K562 (cell line): ENCODE results near the gene PRF1. TPM values are rescaled to one million over a fixed set of nuclear protein-coding genes. Genes with fewer than 3 reads are reported as not detected.

Experiments used
- CXXC5 ChIP-seq: fragments of 250-450 bp; sonication (Bioruptor Pico); IDR thresholded peaks from 2 replicates; pipeline ENCODE4 v1.8.0; 2022; ENCODE audit warnings: inconsistent platforms, mild to moderate bottlenecking, moderate library complexity
- EGR1 ChIP-seq: fragments of 450-650 bp; conservative IDR thresholded peaks from 2 replicates; pipeline ENCODE4 v1.6.1; 2017; ENCODE audit warnings: mild to moderate bottlenecking
- FOS ChIP-seq: IDR thresholded peaks from 3 replicates; pipeline ENCODE4 v1.6.1; 2011; ENCODE audit not compliant: insufficient read length; ENCODE audit errors: extremely low read depth
- GATAD2A ChIP-seq: fragments of 450-650 bp; IDR thresholded peaks from 2 replicates; pipeline ENCODE4 v1.6.1; 2017
- HDAC2 ChIP-seq: fragments of 450-650 bp; IDR thresholded peaks from 2 replicates; pipeline ENCODE4 v1.6.1; 2016; ENCODE audit warnings: mild to moderate bottlenecking
- HDAC3 ChIP-seq: fragments of 450-650 bp; IDR thresholded peaks from 2 replicates; pipeline ENCODE4 v1.6.1; 2018; ENCODE audit warnings: borderline replicate concordance, mild to moderate bottlenecking, moderate library complexity; ENCODE audit not compliant: partially characterized antibody
- HDAC8 ChIP-seq: fragments of 450-650 bp; IDR thresholded peaks from 2 replicates; pipeline ENCODE4 v1.6.1; 2016; ENCODE audit warnings: mild to moderate bottlenecking, missing genetic modification characterization, moderate library complexity, missing compliant biosample characterization
- HEY1 ChIP-seq: fragments of 250-450 bp; sonication (Bioruptor Pico); IDR thresholded peaks from 2 replicates; pipeline ENCODE4 v1.5.0; 2020; ENCODE audit warnings: mild to moderate bottlenecking, moderate library complexity, borderline replicate concordance
- JUND ChIP-seq, 2 experiments: IDR thresholded peaks; 2 replicates in 1 of 2; 3 replicates in 1 of 2; pipeline ENCODE4 v1.6.1; 2011; ENCODE audit warnings: borderline replicate concordance in 2 of 2, low read depth in 2 of 2, low read length in 2 of 2, improper control_type of control experiment in 1 of 2, missing biosample characterization in 1 of 2, missing genetic modification characterization in 1 of 2, missing genetic modification reagents in 1 of 2
- NRF1 ChIP-seq, 2 experiments: fragments of 450-650 bp; IDR thresholded peaks in 1 of 2; conservative IDR thresholded peaks in 1 of 2; 2 replicates each; pipeline ENCODE4 v1.6.1; 2014; ENCODE audit warnings: mild to moderate bottlenecking in 2 of 2
- POLR2A ChIP-seq: fragments of 450-650 bp; conservative IDR thresholded peaks from 2 replicates; pipeline ENCODE4 v1.6.1; 2016
- RAD21 ChIP-seq, 2 experiments: fragments of 250-450 bp in 1 of 2; fragments of 450-650 bp in 1 of 2; sonication (Bioruptor Pico) in 1 of 2; formaldehyde crosslinking in 1 of 2; IDR thresholded peaks in 1 of 2; conservative IDR thresholded peaks in 1 of 2; 2 replicates each; pipeline versions ENCODE4 v1.4.0 to v1.8.0; 2020 to 2022; ENCODE audit warnings: mild to moderate bottlenecking in 2 of 2, moderate library complexity in 1 of 2
- ZBTB7A ChIP-seq: IDR thresholded peaks from 2 replicates; pipeline ENCODE4 v1.6.1; 2011; ENCODE audit warnings: low read depth, mild to moderate bottlenecking, low read length, moderate library complexity, borderline replicate concordance; ENCODE audit not compliant: control insufficient read depth
- polyA plus RNA-seq, 8 experiments: library from polyadenylated mRNA; depleted of rRNA in 4 of 8; stranded (reverse) in 5 of 8; unstranded in 3 of 8; fragments of >200 nt; fragmentation: Nextera tagmentation in 2 of 8; fragmentation: Illumina TruSeq in 1 of 8; extraction: Ambion mirVana in 2 of 8; extraction: Trizol in 1 of 8; gene quantifications; 2 replicates each; pipeline versions ENCODE4 v1.2.1 to v1.2.3, GENCODE V29; 2011 to 2014; ENCODE audit warnings: inconsistent platforms in 1 of 8, missing spikeins in 1 of 8
- total RNA-seq, 7 experiments: library from RNA; depleted of rRNA in 6 of 7; stranded (reverse); fragments of >200 nt in 6 of 7; fragmentation: Illumina TruSeq in 2 of 7; extraction: Trizol in 2 of 7; gene quantifications; 2 replicates each; pipeline versions ENCODE4 v1.2.1 to v1.2.3, GENCODE V29; 2011 to 2021; ENCODE audit warnings: low replicate concordance in 1 of 7
- TF ChIP-seq, protein P1 (sequence below), 2 experiments: fragments of 450-650 bp; IDR thresholded peaks; 2 replicates each; pipeline ENCODE4 v1.6.1; 2018; ENCODE audit warnings: mild to moderate bottlenecking in 2 of 2, low read depth in 1 of 2; ENCODE audit not compliant: partially characterized antibody in 2 of 2
- TF ChIP-seq, protein P2 (sequence below), 2 experiments: fragments of 450-650 bp; formaldehyde crosslinking in 1 of 2; IDR thresholded peaks; 2 replicates each; pipeline versions ENCODE4 v1.4.0 to v1.6.1; 2014 to 2020; ENCODE audit warnings: mild to moderate bottlenecking in 2 of 2, borderline replicate concordance in 1 of 2, low read depth in 1 of 2

Gene PRF1
- total and polyA plus RNA-seq, 9 of the 15 experiments (the other 6 are each of a cell fraction or from before 2014, with no cell fraction given), result 3.8 to 8.6 (median 6.3) TPM

DNA sequence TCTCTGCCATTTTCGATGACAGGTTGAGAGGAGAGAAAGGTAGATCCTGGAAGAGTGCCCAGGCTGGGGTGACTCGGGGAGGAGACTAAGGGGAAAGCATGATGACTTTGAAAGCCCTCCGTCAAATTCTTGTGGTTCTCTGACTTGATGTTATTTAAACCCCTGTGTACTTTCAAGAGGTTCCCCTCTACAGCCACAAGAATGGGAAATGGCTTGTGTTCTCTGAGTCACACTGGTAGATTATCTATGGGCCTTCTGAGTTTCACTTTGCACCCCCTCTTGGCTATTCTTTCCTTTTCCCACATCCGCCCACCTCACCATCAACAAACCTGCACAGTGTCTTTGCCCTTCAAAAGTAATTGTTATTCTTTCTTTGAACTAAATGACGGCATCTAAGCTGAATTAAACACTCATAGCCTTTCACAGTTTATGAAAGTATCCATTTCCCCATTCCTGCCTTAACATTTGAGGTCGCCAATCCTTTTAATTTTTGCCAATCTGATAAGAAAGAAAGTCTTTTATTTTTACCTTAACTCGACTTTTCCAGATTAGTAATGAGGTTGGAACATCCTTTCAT is 24.1 kb downstream of the PRF1 start (continued):
- TF ChIP-seq, protein P1, sequence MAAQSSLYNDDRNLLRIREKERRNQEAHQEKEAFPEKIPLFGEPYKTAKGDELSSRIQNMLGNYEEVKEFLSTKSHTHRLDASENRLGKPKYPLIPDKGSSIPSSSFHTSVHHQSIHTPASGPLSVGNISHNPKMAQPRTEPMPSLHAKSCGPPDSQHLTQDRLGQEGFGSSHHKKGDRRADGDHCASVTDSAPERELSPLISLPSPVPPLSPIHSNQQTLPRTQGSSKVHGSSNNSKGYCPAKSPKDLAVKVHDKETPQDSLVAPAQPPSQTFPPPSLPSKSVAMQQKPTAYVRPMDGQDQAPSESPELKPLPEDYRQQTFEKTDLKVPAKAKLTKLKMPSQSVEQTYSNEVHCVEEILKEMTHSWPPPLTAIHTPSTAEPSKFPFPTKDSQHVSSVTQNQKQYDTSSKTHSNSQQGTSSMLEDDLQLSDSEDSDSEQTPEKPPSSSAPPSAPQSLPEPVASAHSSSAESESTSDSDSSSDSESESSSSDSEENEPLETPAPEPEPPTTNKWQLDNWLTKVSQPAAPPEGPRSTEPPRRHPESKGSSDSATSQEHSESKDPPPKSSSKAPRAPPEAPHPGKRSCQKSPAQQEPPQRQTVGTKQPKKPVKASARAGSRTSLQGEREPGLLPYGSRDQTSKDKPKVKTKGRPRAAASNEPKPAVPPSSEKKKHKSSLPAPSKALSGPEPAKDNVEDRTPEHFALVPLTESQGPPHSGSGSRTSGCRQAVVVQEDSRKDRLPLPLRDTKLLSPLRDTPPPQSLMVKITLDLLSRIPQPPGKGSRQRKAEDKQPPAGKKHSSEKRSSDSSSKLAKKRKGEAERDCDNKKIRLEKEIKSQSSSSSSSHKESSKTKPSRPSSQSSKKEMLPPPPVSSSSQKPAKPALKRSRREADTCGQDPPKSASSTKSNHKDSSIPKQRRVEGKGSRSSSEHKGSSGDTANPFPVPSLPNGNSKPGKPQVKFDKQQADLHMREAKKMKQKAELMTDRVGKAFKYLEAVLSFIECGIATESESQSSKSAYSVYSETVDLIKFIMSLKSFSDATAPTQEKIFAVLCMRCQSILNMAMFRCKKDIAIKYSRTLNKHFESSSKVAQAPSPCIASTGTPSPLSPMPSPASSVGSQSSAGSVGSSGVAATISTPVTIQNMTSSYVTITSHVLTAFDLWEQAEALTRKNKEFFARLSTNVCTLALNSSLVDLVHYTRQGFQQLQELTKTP (IDR thresholded peaks at IDR 0.05; ENCODE audit: low read depth in 1 of 2, partially characterized antibody in 2 of 2), result peak; percentile 20 to 37
- TF ChIP-seq JUND (IDR thresholded peaks at IDR 0.05; ENCODE audit: borderline replicate concordance, low read depth, low read length), result peak; percentile 86
- TF ChIP-seq JUND (tag; IDR thresholded peaks at IDR 0.05; ENCODE audit: borderline replicate concordance, low read depth, low read length), result peak; percentile 86; the same call in 2 of the 3 replicates
- TF ChIP-seq FOS, result peak; percentile 13
- peak; percentile 83 for TF ChIP-seq EGR1
- 0 out of 2 replicates have a peak, but pooled peaks have one; percentile 10 for TF ChIP-seq CXXC5
- TF ChIP-seq NRF1 (conservative IDR thresholded peaks at IDR 0.05 in 1 of 2, IDR thresholded peaks at IDR 0.05 in 1 of 2), result peak in 1 of 2 experiments; percentile 15; a peak in 1 of 4 replicates
- peak; percentile 25 for TF ChIP-seq HDAC3
- no peak for TF ChIP-seq HEY1 (CRISPR knock-in tag)
- peak in 1 of 2 experiments; percentile 20; a peak in 2 of 4 replicates for TF ChIP-seq RAD21 (CRISPR knock-in tag; conservative IDR thresholded peaks at IDR 0.05 in 1 of 2, IDR thresholded peaks at IDR 0.05 in 1 of 2)
- no peak for TF ChIP-seq ZBTB7A
- 0 out of 2 replicates have a peak, but pooled peaks have one; percentile 32 for TF ChIP-seq HDAC2
- 0 out of 2 replicates have a peak, but pooled peaks have one; percentile 38 for TF ChIP-seq GATAD2A
- no peak for TF ChIP-seq HDAC8 (tag)
- TF ChIP-seq POLR2A, result no peak
- TF ChIP-seq, protein P2, sequence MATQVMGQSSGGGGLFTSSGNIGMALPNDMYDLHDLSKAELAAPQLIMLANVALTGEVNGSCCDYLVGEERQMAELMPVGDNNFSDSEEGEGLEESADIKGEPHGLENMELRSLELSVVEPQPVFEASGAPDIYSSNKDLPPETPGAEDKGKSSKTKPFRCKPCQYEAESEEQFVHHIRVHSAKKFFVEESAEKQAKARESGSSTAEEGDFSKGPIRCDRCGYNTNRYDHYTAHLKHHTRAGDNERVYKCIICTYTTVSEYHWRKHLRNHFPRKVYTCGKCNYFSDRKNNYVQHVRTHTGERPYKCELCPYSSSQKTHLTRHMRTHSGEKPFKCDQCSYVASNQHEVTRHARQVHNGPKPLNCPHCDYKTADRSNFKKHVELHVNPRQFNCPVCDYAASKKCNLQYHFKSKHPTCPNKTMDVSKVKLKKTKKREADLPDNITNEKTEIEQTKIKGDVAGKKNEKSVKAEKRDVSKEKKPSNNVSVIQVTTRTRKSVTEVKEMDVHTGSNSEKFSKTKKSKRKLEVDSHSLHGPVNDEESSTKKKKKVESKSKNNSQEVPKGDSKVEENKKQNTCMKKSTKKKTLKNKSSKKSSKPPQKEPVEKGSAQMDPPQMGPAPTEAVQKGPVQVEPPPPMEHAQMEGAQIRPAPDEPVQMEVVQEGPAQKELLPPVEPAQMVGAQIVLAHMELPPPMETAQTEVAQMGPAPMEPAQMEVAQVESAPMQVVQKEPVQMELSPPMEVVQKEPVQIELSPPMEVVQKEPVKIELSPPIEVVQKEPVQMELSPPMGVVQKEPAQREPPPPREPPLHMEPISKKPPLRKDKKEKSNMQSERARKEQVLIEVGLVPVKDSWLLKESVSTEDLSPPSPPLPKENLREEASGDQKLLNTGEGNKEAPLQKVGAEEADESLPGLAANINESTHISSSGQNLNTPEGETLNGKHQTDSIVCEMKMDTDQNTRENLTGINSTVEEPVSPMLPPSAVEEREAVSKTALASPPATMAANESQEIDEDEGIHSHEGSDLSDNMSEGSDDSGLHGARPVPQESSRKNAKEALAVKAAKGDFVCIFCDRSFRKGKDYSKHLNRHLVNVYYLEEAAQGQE (IDR thresholded peaks at IDR 0.05; ENCODE audit: borderline replicate concordance), result peak; percentile 9; the same call in 1 of the 2 replicates
- TF ChIP-seq, protein P2 (CRISPR knock-in tag; IDR thresholded peaks at IDR 0.05; ENCODE audit: low read depth), result no peak
